GM19193 (cell line): ENCODE measurements around the gene PRDX2.

Source experiments
- POLR2A ChIP-seq: IDR thresholded peaks from 4 replicates; pipeline ENCODE4 v1.6.1; 2011; ENCODE audit not compliant: insufficient read depth, insufficient read length; ENCODE audit errors: extremely low read depth

Gene PRDX2

DNA sequence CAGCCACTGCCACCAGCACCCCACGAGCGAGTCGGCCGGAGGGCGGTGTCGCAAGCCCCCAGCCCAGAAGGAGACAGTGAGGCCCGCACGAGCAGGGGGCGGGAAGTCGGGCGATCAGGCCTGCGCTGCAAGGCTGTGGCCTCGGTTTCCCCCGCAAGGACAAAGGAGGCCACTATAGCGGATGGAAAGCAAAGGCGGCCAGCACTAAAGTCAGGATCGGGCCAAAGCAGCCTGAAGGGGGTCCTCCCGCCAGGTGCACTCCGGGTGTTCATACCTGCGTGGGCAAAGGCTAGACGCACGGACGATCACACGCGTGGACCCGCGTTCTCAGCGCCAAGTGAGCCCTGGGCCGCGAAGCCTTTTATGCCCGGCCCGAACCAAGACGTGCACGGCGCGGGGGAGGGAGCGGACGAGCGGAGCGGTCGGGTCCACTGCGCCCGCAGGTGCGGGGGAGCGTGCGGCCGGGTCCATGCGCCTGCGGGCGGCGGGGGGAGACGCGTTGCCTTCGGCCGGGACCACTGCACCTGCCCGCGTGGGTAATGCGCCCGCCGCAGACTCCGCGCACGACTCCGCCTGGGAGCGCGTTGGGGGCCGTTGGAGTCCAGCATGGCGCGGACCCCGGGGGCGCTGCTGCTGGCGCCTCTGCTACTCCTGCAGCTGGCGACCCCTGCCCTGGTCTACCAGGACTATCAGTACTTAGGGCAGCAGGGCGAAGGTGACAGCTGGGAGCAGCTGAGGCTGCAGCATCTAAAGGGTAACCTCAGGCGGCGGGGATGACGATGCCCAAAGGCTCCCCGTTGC lies at the start of gene PRDX2, which contains the start of gene THSD8:
TSS of gene PRDX2 (minus strand) at position 335 of the 801 bp plus-strand sequence. CDS start 539 bp downstream, outside the sequence.
TSS of gene THSD8 (plus strand) at position 604 of the 801 bp plus-strand sequence. CDS start at position 607, 3 bp downstream.
- peak; percentile 88 for TF ChIP-seq POLR2A

DNA sequence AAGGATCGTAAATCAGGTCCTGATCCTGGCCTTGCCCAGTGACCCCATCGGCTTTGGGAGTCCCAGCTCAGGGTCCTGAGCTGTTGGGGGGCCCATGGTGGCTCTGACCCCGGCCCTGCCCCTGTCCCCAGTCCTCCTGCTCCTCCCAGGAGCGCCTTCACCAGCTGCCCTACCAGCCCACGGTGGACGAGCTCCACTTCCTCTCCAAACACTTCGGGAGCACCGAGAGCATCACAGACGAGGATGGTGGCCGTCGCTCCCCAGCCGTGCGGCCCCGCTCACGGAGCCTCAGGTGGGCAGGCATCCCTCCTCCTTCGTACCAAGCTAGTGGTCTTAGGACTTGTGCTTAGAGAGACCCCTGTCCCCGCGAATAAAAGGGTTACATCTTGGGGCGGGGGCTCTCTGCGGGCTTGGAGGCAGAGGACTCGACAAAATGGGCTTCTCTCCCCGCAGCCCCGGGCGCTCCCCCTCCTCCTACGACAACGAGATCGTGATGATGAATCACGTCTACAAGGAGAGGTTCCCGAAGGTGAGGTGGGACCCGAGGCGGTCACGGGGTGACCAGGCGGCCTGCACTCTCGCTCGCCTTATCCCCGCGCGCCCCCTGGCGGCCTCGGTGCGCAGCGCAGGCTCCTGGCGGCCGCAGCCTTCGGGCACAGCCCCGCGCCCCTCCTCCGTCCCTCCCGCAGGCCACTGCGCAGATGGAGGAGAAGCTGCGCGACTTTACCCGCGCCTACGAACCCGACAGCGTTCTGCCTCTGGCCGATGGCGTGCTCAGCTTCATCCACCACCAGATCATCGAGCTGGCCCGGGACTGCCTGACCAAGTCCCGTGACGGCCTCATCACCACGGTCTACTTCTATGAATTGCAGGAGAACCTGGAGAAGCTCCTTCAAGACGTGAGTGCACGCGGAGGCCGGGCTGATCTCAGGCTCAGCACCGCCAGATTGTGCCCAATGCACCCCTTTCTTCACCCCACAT lies 45.8 kb upstream of the PRDX2 start:
- TF ChIP-seq POLR2A = no peak

DNA sequence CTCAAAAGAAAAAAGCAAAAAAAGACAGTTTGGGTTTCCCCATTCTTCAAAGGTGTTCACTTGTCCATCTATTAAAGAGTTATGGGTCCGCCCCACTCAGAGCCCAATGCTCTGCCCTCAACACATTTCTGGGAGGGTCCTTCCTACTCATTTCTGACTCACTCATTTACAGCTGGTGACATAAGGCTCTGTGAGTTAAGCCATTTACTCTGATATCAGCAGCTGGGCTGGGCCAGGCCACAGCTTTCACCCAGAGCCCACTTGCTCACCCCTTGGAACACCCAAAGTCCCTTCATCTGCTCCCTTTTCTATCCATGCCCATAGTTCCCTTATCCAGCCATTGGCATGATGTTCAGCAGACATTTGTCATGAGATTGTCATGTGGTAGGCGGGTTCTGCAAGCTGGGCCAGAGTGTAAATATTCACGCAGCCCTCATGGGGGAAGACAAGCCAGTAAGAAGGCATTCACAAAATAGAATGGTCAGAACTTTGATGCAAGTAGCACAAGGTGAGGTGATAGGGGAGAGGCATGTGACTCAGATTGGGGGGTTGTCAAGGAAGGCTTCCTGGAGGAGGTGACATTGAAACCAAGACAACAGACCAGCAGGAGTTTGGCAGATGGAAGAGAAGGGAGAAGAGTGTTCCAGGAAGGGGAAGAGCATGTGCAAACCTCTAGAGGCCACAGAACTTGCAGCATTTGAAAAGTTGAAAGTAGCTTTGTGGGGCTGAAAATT lies 42.6 kb upstream of the PRDX2 start:
- no peak for TF ChIP-seq POLR2A

DNA sequence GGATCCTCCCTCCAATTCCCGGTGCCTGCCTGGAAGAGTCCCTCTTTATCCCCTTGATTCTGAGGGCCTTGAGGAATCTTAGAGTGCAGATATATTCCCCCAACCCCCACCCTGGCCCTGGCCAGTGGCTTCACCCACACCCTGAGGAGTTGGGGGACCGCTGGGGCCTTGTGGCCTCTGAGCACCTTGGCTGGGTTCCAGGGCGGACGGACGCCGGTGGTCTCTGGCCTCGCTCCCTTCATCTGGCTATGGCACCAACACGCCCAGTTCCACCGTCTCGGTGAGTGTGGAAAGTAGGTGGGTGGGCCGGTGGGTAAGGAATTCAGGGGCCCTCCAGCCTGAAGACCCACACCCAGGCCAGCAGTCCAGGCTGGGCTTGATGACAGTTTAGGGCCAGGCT lies 41.7 kb upstream of the PRDX2 start:
- TF ChIP-seq POLR2A = no peak

DNA sequence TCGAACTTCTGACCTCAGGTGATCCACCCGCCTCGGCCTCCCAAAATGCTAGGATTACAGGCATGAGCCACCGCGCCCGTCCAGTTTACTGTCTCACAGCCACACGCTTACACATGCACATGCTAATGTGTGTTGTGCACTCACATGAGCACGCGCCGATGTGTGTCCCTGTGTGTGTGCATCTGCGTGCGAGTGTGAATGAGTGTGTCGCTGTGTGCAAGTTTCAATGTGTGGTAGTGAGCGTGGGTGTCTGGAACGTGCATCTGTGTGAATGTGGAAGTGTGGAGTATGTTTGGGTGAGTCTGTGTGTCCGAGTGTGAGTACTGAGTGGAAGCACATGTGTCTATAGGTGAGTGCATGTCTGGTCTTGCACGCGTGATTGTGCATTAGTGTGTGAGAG lies 40.9 kb upstream of the PRDX2 start:
- no peak for TF ChIP-seq POLR2A

DNA sequence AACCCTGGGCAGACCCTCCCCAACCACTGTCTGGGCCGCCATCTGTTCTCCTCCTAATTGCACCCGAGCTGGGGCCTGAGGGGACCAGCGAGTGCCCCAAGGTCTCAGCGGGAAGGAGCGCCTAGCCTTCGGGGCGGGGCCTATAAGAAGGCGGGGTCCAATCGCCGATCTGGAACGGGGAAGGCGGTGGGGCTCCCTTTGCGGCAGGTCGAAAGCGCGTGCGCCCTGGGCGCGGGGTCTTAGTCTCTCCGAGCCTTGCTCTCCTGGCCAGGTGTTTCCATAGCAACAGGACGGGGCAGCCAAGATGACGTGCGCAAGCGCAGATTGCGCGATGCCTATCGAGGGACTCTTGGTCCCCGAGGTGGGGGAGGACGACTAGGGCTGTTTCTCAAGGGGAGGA lies 39.5 kb upstream of the PRDX2 start:
- TF ChIP-seq POLR2A = no peak

DNA sequence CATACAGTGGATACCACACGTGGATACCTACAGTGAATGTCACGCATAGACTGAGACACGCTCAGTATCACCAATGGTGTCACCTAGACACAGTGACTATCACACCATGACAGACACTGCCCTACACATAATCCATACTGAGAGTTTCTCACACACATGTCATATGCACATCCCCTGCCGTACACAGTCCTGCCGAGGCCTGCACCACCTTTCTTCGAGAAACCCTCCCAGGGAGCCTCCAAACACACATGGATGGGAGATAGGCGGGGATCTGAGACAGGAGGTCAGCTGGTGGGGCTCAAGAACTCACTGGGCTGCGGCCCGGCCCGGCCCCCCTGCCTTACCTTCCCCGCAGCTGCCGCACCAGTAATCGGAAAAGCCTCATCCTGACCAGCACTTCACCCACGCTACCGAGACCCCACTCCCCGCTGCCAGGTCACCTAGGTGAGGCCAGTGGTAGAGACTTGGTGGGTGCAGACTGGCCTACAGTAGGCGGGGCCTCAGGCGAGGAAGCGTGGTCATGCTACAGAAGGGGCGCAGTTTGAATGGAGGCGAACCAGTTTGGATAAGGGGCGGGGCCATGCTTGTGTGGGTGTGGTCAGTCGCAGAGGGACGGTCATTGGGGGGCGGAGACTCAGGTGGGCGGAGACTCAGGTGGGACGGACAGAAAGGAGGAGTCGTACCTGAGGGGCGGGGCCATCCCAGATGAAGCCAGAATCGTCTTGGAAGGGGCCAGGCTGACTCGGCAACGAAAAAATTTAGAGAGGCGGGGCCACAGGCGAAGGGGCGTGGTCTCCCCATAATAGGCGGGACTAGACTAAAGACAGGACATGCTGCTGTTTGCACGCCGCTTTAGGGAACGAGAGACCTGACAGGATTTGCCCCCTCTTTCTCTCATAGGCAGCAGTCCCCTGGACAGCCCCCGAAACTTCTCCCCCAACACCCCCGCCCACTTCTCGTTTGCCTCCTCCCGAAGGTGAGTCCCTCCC lies 38.8 kb upstream of the PRDX2 start:
- no peak for TF ChIP-seq POLR2A

DNA sequence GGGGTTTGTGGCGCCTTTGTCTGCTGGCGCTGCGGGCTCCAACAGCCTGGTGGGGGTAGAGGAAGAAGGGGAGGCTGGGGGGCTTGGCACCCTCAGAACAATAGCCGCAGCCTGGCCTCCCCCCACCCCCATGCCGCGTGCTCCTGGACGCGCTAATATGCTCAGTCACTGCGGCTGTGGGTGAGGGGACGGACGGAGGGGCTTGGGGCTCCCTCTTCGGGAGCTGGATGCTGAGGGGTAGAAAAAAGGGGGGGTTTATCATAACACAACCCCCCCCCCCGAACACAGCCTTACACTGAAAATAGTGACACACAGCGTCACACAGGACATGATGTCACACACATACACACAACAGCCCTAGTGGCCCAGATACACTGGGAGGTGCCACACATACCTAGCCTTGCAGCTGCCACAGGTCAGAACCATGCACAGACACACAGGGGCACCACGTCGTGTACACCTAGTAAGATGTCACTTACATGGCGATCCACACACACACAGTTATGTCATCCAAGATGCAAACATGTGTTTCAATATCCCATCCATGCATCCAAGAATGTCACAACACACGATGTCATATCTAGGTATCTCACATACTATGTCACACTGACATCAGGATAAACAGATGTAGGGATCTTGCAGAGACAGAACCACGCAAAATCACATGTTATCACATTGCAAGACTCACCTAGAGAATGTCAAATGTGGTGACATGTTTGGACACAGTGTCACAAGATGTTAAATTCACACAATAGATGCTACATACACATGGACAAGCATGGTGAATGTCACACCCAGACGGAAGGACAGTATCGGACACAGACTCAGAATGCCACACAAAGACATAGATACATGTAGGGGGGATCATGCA lies 37.5 kb upstream of the PRDX2 start:
- no peak for TF ChIP-seq POLR2A

DNA sequence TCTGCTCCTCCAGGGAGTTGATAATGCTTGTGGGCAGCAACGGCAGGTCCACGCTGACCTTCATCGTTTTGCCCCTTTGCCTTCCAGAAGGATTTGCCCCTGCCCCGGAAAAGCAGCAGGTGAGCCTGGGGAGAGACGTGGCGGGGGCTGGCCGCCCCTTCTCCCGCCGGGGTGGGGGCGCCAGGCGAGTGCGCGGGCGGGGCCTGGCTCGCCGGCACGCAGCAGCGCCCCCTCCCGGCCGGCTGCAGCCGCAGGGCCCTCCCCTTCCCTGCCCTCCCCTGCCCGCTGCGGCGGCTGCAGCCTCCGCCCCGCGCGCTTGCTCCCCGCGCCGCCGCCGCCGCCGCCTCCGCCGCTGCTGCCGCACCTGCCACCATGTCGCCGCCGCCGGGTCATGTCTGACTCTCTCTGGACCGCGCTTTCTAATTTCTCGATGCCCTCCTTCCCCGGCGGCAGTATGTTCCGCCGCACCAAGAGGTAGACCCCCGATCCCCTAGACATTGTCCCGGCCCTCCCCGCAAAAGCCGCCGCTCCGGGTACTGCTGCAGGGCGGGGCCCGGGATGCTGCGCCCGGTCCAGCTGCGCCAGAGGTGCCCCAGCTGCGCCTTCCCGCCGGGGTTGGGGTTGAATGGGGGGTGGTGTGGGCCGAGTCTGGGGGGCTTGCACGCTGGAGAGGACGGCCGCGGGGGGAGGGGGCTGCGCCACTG lies 36.7 kb upstream of the PRDX2 start, which contains the start of gene MAST1:
TSS of gene MAST1 (plus strand) at position 334 of the 704 bp plus-strand sequence. CDS start at position 392, 58 bp downstream.
- TF ChIP-seq POLR2A = no peak

DNA sequence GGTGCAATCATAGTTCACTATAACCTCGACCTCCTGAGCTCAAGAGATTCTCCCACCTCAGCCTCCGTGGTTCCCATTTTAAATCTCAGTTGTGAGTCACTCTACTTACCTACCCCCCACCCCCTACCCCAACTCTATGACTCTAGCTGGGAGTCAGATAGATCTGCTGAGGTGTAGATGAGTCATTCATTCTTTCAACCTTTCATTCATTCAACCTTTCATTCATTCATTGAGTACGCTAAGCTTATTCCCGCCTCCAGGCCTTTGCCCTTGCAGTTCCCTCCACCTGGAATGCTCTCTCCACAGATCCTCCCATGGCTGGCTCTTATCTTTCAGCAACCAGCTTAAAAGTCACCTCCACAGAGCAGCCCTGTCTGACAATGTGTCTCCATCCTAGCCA lies 35.6 kb upstream of the PRDX2 start:
- no peak for TF ChIP-seq POLR2A

DNA sequence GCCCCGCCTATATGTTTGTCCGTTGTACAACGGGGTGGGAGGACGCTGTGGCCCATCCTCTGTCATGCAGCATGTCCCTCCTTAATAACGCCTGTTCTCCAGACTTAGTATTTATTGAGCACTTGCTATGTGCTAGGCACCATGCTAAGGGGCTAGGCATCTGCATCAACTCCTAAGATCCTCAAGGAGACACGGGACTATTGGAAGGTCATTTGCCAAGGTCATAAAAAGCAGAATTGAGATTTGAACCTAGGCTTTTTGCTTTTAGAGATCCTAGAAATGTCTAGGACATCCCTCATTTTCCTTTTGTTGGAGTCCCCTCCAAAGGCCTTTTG lies 34.9 kb upstream of the PRDX2 start:
- TF ChIP-seq POLR2A = no peak
